Duodenal mucosa (tissue), 2 donors: ENCODE measurements around the gene PSMD9.

ENCODE experiments used
- H3K27ac ChIP-seq: one replicate; pipeline ENCODE4 v1.7.0; 2013; ENCODE audit warnings: low read depth, low read length
- H3K27me3 ChIP-seq, 2 donors: one replicate each; pipeline ENCODE4 v1.7.0; 2013; ENCODE audit warnings: low read length in 2 of 2, control low read depth in 1 of 2; ENCODE audit not compliant: insufficient read depth in 2 of 2, control insufficient read depth in 1 of 2
- H3K36me3 ChIP-seq, 2 donors: one replicate each; pipeline ENCODE4 v1.7.0; 2013; ENCODE audit warnings: low read length in 2 of 2, control low read depth in 1 of 2; ENCODE audit not compliant: insufficient read depth in 2 of 2, control insufficient read depth in 1 of 2
- H3K4me1 ChIP-seq, 2 donors: one replicate each; pipeline ENCODE4 v1.7.0; 2013; ENCODE audit warnings: low read length in 2 of 2, control low read depth in 1 of 2; ENCODE audit not compliant: insufficient read depth in 2 of 2, control insufficient read depth in 1 of 2
- H3K4me3 ChIP-seq, 2 donors: one replicate each; pipeline ENCODE4 v1.7.0; 2013; ENCODE audit warnings: low read length in 2 of 2, low read depth in 1 of 2
- H3K9ac ChIP-seq, 2 donors: one replicate each; pipeline ENCODE4 v1.7.0; 2013; ENCODE audit warnings: low read length in 2 of 2, low read depth in 1 of 2
- H3K9me3 ChIP-seq, 2 donors: one replicate each; pipeline ENCODE4 v1.7.0; 2013; ENCODE audit warnings: low read length in 2 of 2, control low read depth in 1 of 2; ENCODE audit not compliant: control insufficient read depth in 1 of 2

PSMD9 gene

DNA sequence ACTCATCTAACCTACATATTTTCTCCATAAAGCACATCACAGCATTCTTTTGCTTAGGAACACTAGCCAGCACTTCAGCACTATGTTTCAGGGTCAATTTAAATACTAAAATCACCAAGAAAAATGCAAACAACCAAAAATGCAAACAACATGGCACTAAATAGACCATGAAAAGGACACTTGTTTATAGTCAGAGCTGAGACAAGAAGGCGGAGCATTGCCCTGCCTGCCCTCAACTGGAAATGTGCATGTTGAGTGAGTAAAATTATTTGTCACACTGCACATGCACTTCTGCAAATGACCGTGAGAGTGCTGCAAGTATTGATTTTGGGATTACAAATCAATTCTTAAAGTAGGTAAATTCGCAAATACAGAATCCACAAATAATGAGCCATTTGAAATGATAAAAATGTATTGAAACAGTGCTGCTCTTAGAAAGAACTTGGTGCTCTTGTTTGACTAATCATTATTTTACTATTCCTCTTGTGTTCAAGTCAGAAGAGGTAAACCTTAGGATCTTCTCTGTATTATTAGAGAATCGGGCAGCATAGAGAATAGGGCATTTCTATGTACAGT, 64.6 kb downstream of the PSMD9 start:
- no peak overlapping the region for H3K9ac ChIP-seq
- H3K9me3 ChIP-seq, result no peaks in the 10 kb centered on the region
- no peaks in the 10 kb centered on the region for H3K27me3 ChIP-seq
- no peaks in the 10 kb centered on the region for H3K36me3 ChIP-seq
- no peaks in the 10 kb centered on the region for H3K4me1 ChIP-seq
- H3K4me3 ChIP-seq, result no peak overlapping the region
- no peak overlapping the region for H3K27ac ChIP-seq

- Histone ChIP-seq H3K4me3 (no peak overlapping the region), H3K27me3 (no peaks in the 10 kb centered on the region), H3K9ac (no peak overlapping the region), H3K4me1 (no peaks in the 10 kb centered on the region), H3K36me3 (no peaks in the 10 kb centered on the region), H3K9me3 (no peaks in the 10 kb centered on the region), H3K27ac (no peak overlapping the region)
Observed at GRCh38 chr12:121953695-121954094, 65.1 kb downstream of the PSMD9 start.

DNA sequence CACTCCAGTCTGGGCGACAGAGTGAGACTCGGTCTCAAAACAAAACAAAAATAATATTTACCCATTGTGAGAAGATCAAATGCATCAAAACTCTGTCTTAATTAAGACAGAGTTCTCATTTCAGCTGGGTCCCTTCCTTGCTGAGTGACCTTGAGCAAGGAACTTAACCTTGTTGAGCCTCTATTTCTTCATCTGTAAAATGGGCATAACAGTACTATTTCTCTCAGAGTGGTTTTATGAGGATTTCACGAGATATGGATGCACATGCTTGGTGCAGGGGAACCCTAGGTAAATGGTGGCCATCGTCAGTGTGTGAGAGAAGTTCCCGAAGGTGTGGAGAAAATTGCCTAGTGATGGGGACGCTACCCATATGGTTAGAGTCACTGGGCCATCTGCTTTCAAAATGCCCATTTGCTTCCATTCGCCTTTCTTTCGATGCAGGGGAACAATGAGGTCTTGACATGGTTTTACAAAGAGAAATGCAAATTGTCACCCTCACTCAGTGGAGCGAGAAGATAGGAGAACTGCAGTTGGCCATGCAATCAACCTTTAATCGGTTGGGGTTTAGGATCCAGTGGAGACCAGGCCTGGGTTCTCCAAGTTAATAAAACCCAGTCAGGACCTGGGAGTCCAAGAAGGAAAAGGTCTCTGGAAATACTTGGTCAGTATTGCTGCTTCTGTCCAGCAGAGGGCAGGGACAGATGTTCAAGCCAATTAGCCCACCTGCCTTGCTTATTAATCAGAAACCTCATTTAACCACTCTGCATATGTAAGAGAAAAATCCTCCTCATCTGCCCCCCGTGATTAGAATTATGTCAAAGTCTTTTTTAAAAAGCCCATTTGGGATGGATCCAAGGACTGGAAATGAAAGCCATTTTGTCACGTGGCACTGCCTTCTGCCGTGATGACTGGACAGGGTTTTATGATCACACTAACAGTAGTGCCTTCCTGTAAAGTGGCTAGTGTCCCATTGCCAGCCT, 67.0 kb downstream of the PSMD9 start:
- no peaks in the 10 kb centered on the region for H3K9me3 ChIP-seq
- no peaks in the 10 kb centered on the region for H3K36me3 ChIP-seq
- H3K4me3 ChIP-seq, result no peak overlapping the region
- H3K4me1 ChIP-seq, result no peaks in the 10 kb centered on the region
- no peaks in the 10 kb centered on the region for H3K27me3 ChIP-seq
- no peak overlapping the region for H3K27ac ChIP-seq
- H3K9ac ChIP-seq, result no peak overlapping the region

DNA sequence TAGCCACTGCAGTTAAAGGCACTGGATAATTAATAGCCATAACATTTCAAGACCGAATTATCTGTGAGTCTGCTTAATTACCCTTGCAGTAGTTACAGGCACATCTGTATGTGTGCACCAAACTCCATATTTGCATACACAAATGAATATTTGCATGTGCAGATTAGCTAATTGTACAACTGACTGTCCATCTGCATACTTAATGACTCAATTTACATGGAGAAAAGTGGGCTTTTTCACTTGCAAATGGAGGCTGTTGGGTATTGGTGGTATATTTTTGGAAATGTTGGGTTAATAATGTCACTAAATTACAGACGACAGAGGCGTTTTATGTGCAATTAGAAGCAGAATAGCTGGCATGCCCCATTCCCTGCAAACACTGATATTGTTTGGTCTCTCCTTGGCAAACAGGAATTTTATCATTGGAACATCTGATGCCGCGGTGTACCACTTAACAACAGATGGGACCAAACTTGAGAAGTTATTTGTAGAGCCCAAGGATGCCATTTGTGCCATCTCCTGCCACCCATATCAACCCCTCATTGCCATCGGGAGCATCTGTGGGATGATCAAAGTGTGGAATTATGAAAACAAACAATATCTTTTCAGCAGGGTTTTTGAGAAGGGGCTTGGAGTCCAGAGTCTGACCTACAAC, 69.4 kb downstream of the PSMD9 start:
- no peak overlapping the region for H3K9ac ChIP-seq
- no peaks in the 10 kb centered on the region for H3K36me3 ChIP-seq
- no peak overlapping the region for H3K27ac ChIP-seq
- no peak overlapping the region for H3K4me3 ChIP-seq
- no peaks in the 10 kb centered on the region for H3K27me3 ChIP-seq
- no peaks in the 10 kb centered on the region for H3K9me3 ChIP-seq
- H3K4me1 ChIP-seq, result no peaks in the 10 kb centered on the region

GRCh38 chr12:121958541-121959240, 70.1 kb downstream of the PSMD9 start:
- Histone ChIP-seq H3K4me3 (no peak overlapping the region), H3K27ac (no peak overlapping the region), H3K27me3 (no peaks in the 10 kb centered on the region), H3K9me3 (no peaks in the 10 kb centered on the region), H3K9ac (no peak overlapping the region), H3K4me1 (no peaks in the 10 kb centered on the region), H3K36me3 (no peaks in the 10 kb centered on the region)

DNA sequence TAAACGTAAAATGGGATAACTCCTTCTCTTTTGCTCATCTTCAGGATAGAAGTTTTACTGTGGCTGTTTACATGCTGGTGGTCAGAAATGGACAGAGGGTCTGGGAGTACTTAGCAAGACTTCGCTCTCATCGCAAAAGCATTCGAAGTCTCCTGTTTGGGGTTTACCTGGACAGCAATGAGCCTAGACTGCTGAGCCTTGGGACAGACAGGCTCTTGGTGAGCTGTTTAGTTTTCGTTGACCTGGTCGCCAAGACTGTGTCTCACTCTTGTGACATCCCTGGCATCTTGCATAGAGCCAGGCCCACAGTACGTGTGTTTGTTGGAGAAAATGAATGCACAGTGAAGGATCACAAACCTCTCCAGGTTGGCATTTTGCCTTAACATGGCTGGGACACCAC, 72.0 kb downstream of the PSMD9 start:
- Histone ChIP-seq H3K4me1 (no peaks in the 10 kb centered on the region), H3K27me3 (no peaks in the 10 kb centered on the region), H3K36me3 (no peaks in the 10 kb centered on the region), H3K4me3 (no peak overlapping the region), H3K9ac (no peak overlapping the region), H3K27ac (no peak overlapping the region), H3K9me3 (no peaks in the 10 kb centered on the region)

DNA sequence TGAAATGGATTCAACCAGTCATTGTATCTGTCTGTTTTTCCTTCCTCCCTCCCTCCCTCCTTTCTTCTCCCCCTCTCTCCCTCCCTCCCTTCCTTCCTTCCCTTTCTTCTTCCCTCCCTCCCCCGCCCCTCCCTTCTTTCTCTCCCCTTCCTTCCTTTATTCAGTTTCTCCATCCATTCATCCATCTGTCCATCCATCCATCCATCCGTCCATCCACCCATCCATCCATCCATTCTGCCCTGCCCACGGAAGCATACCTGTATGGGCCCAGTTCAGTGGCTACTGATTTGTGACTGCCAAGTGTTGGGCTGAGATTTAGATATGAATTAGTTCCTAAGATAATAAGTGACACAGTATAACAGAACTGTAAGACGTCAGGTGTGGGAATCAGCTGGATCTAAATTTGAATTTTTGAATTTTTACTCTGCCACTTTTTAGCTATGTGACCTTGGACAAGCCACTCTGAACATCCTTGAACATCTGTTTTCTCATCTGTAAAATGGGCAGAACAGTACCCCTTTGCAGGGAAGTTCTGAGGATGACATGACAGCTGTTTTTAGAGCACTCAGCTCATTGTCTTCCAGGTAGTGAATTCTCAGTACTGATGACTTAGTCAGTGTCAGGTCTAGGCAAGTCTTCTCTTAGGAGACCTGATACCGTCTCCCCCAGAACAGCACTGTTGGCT, 72.7 kb downstream of the PSMD9 start:
- H3K36me3 ChIP-seq, result no peaks in the 10 kb centered on the region
- H3K4me3 ChIP-seq, result no peak overlapping the region
- no peaks in the 10 kb centered on the region for H3K27me3 ChIP-seq
- H3K27ac ChIP-seq, result no peak overlapping the region
- H3K9me3 ChIP-seq, result no peaks in the 10 kb centered on the region
- H3K4me1 ChIP-seq, result no peaks in the 10 kb centered on the region
- H3K9ac ChIP-seq, result no peak overlapping the region

GRCh38 chr12:121963341-121964018, 74.9 kb downstream of the PSMD9 start:
- Histone ChIP-seq H3K36me3 (no peaks in the 10 kb centered on the region), H3K27me3 (no peaks in the 10 kb centered on the region), H3K4me3 (no peak overlapping the region), H3K9ac (no peak overlapping the region), H3K9me3 (no peaks in the 10 kb centered on the region), H3K4me1 (no peaks in the 10 kb centered on the region), H3K27ac (no peak overlapping the region)

DNA sequence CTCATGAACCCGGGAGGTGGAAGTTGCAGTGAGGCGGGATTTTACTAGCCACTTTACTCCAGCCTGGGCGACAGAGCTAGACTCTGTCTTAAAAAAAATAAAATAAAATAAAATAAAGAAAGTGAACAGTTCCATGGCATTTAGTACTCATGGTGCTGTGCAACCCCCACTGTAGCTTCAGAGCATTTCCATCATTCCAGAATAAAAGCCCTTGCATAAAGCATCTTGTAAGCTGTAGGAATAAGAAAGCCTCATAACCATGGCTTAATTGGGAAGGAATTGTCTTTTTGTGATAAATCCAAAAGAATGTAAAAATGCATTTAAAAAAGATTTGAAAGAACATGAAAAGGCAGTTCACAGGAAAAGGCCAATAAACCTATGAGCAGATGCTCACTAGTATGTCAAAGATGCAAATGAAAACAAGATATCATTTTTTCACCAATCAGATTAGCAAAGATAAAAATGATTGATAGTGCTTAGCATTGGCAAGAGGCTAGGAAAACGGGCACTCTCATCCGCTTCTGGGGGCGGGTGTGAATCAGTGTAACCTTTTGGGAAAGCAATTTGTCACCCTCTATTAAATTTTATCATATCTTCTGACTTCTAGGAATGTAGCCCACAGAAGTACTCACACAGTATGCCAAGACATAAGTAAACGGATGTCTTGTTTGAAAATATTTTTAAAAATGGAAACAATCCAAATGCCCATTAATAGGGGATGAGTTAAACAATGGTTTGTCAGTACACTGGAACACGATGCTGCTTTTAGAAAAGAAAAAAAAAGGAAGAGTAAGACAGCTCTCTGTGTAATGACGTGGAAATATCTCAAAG, 76.4 kb downstream of the PSMD9 start:
- H3K9me3 ChIP-seq, result no peaks in the 10 kb centered on the region
- no peaks in the 10 kb centered on the region for H3K4me1 ChIP-seq
- no peaks in the 10 kb centered on the region for H3K36me3 ChIP-seq
- no peak overlapping the region for H3K27ac ChIP-seq
- no peaks in the 10 kb centered on the region for H3K27me3 ChIP-seq
- no peak overlapping the region for H3K4me3 ChIP-seq
- no peak overlapping the region for H3K9ac ChIP-seq
